VCaP (cell line): Measurements from ENCODE around the gene IDUA.
"Not testable (repeated sequence)": the region's sequence is repeated elsewhere in the genome, so short reads cannot be mapped to it uniquely, and the experiment has no call there.

Experiments used
- H3K27ac ChIP-seq: fragments of 450-650 bp; 2 replicates; pipeline ENCODE4 v1.5.1; 2017
- CTCF ChIP-seq: fragments of 450-650 bp; conservative IDR thresholded peaks from 2 replicates; pipeline ENCODE4 v1.5.1; 2017; ENCODE audit warnings: mild to moderate bottlenecking, moderate library complexity

IDUA gene

GRCh38 chr4:1052231-1052671 is 65.4 kb downstream of the IDUA start:
- no peak for TF ChIP-seq CTCF

GRCh38 chr4:1053080-1053661 is 66.3 kb downstream of the IDUA start:
- no peak for TF ChIP-seq CTCF
- H3K27ac ChIP-seq = no peak overlapping the region

More at GRCh38 chr4:1052231-1052671, 65.4 kb downstream of the IDUA start:
- H3K27ac ChIP-seq = no peak overlapping the region

- H3K27ac ChIP-seq = not testable (repeated sequence)
Measured at GRCh38 chr4:1053891-1054290, 67.0 kb downstream of the IDUA start.
